IPS-15b (cell line): Measurements from ENCODE around the gene FUNDC2.
A peak's percentile ranks its signal among the peaks of the same experiment; 100 is the strongest.

Source experiments
- H3K27me3 ChIP-seq: one replicate; pipeline ENCODE4 v1.6.1; 2013; ENCODE audit warnings: low read length; ENCODE audit not compliant: control insufficient read depth, insufficient read depth
- H3K36me3 ChIP-seq: one replicate; pipeline ENCODE4 v1.6.1; 2013; ENCODE audit warnings: low read length; ENCODE audit not compliant: control insufficient read depth, insufficient read depth
- H3K4me1 ChIP-seq: one replicate; pipeline ENCODE4 v1.6.1; 2013; ENCODE audit warnings: mild to moderate bottlenecking, low read length; ENCODE audit not compliant: control insufficient read depth, insufficient read depth
- H3K4me3 ChIP-seq: one replicate; pipeline ENCODE4 v1.5.1; 2013; ENCODE audit warnings: low read depth, low read length
- H3K9ac ChIP-seq: one replicate; pipeline ENCODE4 v1.6.1; 2013; ENCODE audit warnings: low read depth, mild to moderate bottlenecking, low read length
- H3K9me3 ChIP-seq: one replicate; pipeline ENCODE4 v1.6.1; 2013; ENCODE audit warnings: mild to moderate bottlenecking, low read length; ENCODE audit not compliant: control insufficient read depth, insufficient read depth

FUNDC2 gene

GRCh38 chrX:155055494-155055893, 28.9 kb downstream of the FUNDC2 start:
- Histone ChIP-seq H3K4me1 (no peaks in the 10 kb centered on the region), H3K27me3 (no peaks in the 10 kb centered on the region), H3K9ac (no peak overlapping the region), H3K4me3 (no peak overlapping the region), H3K9me3 (no peaks in the 10 kb centered on the region), H3K36me3 (no peaks in the 10 kb centered on the region)

- Histone ChIP-seq H3K9ac (no peak overlapping the region), H3K4me1 (no peaks in the 10 kb centered on the region), H3K27me3 (no peaks in the 10 kb centered on the region), H3K4me3 (no peak overlapping the region), H3K36me3 (no peaks in the 10 kb centered on the region), H3K9me3 (no peaks in the 10 kb centered on the region)
These were observed 29.8 kb downstream of the FUNDC2 start for GRCh38 chrX:155056471-155056870.

GRCh38 chrX:155056877-155057792, 30.5 kb downstream of the FUNDC2 start:
- no peaks in the 10 kb centered on the region for H3K9me3 ChIP-seq
- no peaks in the 10 kb centered on the region for H3K4me1 ChIP-seq
- no peaks in the 10 kb centered on the region for H3K27me3 ChIP-seq
- H3K9ac ChIP-seq, result no peak overlapping the region
- H3K4me3 ChIP-seq, result peak overlapping the region; percentile 26
- no peaks in the 10 kb centered on the region for H3K36me3 ChIP-seq

- H3K27me3 ChIP-seq, result no peaks in the 10 kb centered on the region
- no peak overlapping the region for H3K9ac ChIP-seq
- no peaks in the 10 kb centered on the region for H3K4me1 ChIP-seq
- H3K9me3 ChIP-seq, result no peaks in the 10 kb centered on the region
- no peak overlapping the region for H3K4me3 ChIP-seq
- no peaks in the 10 kb centered on the region for H3K36me3 ChIP-seq
These were observed 35.1 kb downstream of the FUNDC2 start for GRCh38 chrX:155061760-155062159.

GRCh38 chrX:155065035-155065734, 38.5 kb downstream of the FUNDC2 start:
- Histone ChIP-seq H3K9me3 (no peaks in the 10 kb centered on the region), H3K27me3 (no peaks in the 10 kb centered on the region), H3K9ac (no peak overlapping the region), H3K4me3 (no peak overlapping the region), H3K4me1 (no peaks in the 10 kb centered on the region), H3K36me3 (no peaks in the 10 kb centered on the region)

- Histone ChIP-seq H3K4me3 (no peak overlapping the region), H3K9me3 (no peaks in the 10 kb centered on the region), H3K9ac (no peak overlapping the region), H3K27me3 (no peaks in the 10 kb centered on the region), H3K36me3 (no peaks in the 10 kb centered on the region), H3K4me1 (no peaks in the 10 kb centered on the region)
These were observed 41.5 kb downstream of the FUNDC2 start for GRCh38 chrX:155068165-155068564.

- no peaks in the 10 kb centered on the region for H3K9me3 ChIP-seq
- no peaks in the 10 kb centered on the region for H3K27me3 ChIP-seq
- H3K36me3 ChIP-seq, result no peaks in the 10 kb centered on the region
- no peak overlapping the region for H3K9ac ChIP-seq
- peak overlapping the region; percentile 61 for H3K4me3 ChIP-seq
- H3K4me1 ChIP-seq, result no peaks in the 10 kb centered on the region
These were observed 42.8 kb downstream of the FUNDC2 start for GRCh38 chrX:155069414-155069813.

- Histone ChIP-seq H3K9ac (no peak overlapping the region), H3K36me3 (no peaks in the 10 kb centered on the region), H3K9me3 (no peaks in the 10 kb centered on the region), H3K4me3 (peak overlapping the region; percentile 61), H3K4me1 (no peaks in the 10 kb centered on the region), H3K27me3 (no peaks in the 10 kb centered on the region)
These were observed 43.4 kb downstream of the FUNDC2 start for GRCh38 chrX:155070038-155070437.

- H3K4me1 ChIP-seq, result no peaks in the 10 kb centered on the region
- no peaks in the 10 kb centered on the region for H3K27me3 ChIP-seq
- H3K9me3 ChIP-seq, result no peaks in the 10 kb centered on the region
- peak overlapping the region; percentile 62 for H3K9ac ChIP-seq
- no peaks in the 10 kb centered on the region for H3K36me3 ChIP-seq
- peak overlapping the region; percentile 61 for H3K4me3 ChIP-seq
These were observed 44.0 kb downstream of the FUNDC2 start for GRCh38 chrX:155070663-155070974.

GRCh38 chrX:155070975-155071693, 44.5 kb downstream of the FUNDC2 start, which contains the start of the genes BRCC3, CMC4 and MTCP1:
Gene BRCC3, plus strand, starts transcription at chrX:155071508. Its CDS starts 20 bp downstream, at chrX:155071528.
Gene CMC4, minus strand, starts transcription at chrX:155071136. Its CDS starts 7,113 bp downstream, at chrX:155064023.
Gene MTCP1, minus strand, starts transcription at chrX:155071136. Its CDS starts 5,126 bp downstream, at chrX:155066010.
- Histone ChIP-seq H3K27me3 (no peaks in the 10 kb centered on the region), H3K9me3 (no peaks in the 10 kb centered on the region), H3K4me1 (no peaks in the 10 kb centered on the region), H3K36me3 (no peaks in the 10 kb centered on the region), H3K9ac (peak within 1 kb of the TSS; percentile 86), H3K4me3 (peak within 1 kb of the TSS; percentile 87)

GRCh38 chrX:155071694-155072280, 45.1 kb downstream of the FUNDC2 start:
- Histone ChIP-seq H3K27me3 (no peaks in the 10 kb centered on the region), H3K9me3 (no peaks in the 10 kb centered on the region), H3K4me3 (peak overlapping the region; percentile 87), H3K36me3 (no peaks in the 10 kb centered on the region), H3K9ac (peak overlapping the region; percentile 86), H3K4me1 (no peaks in the 10 kb centered on the region)
